Central memory CD8-positive, alpha-beta T cell (primary cell): Measurements from ENCODE around the gene CACNA1H.
"Not testable (repeated sequence)": the region's sequence is repeated elsewhere in the genome, so short reads cannot be mapped to it uniquely, and the experiment has no call there.

Experiments
- ATAC-seq: fragments of 150-1000 bp; cut with Tn5 transposase; replicated peaks from 2 replicates; pipeline ENCODE4 v1.10.0; 2022; ENCODE audit warnings: mild to moderate bottlenecking, moderate FRiP score, moderate number of reproducible peaks; ENCODE audit not compliant: poor library complexity, severe bottlenecking; ENCODE audit errors: extremely low read depth
- DNase-seq, 2 donors: peaks; one replicate each; pipeline ENCODE4 v3.0.0; 2021; ENCODE audit warnings: low spot score in 2 of 2
- H3K27ac Mint-ChIP-seq: one replicate; pipeline ENCODE4 v1.8.0; 2022; ENCODE audit warnings: low read depth, mild to moderate bottlenecking, moderate library complexity, mixed read lengths
- H3K27me3 Mint-ChIP-seq: one replicate; pipeline ENCODE4 v1.8.0; 2022; ENCODE audit warnings: mixed read lengths
- H3K36me3 Mint-ChIP-seq: one replicate; pipeline ENCODE4 v1.8.0; 2022; ENCODE audit warnings: mild to moderate bottlenecking, moderate library complexity, mixed read lengths; ENCODE audit not compliant: insufficient read depth
- H3K4me1 Mint-ChIP-seq: one replicate; pipeline ENCODE4 v1.8.0; 2022; ENCODE audit warnings: mixed read lengths
- H3K4me3 Mint-ChIP-seq: one replicate; pipeline ENCODE4 v1.8.0; 2022; ENCODE audit warnings: mild to moderate bottlenecking, moderate library complexity, mixed read lengths
- H3K9me3 Mint-ChIP-seq: one replicate; pipeline ENCODE4 v1.8.0; 2022; ENCODE audit warnings: mixed read lengths

CACNA1H gene

GRCh38 chr16:1192384-1193073 lies 39.6 kb downstream of the CACNA1H start:
- no peaks in the 10 kb centered on the region for H3K4me1 Mint-ChIP-seq
- no peaks in the 10 kb centered on the region for H3K27me3 Mint-ChIP-seq
- ATAC-seq = no peak
- no peak for DNase-seq
- H3K27ac Mint-ChIP-seq = no peak overlapping the region
- no peaks in the 10 kb centered on the region for H3K9me3 Mint-ChIP-seq
- H3K4me3 Mint-ChIP-seq = no peak overlapping the region
- H3K36me3 Mint-ChIP-seq = no peaks in the 10 kb centered on the region

GRCh38 chr16:1193143-1193824 lies 40.4 kb downstream of the CACNA1H start:
- H3K9me3 Mint-ChIP-seq = no peaks in the 10 kb centered on the region
- H3K4me1 Mint-ChIP-seq = no peaks in the 10 kb centered on the region
- DNase-seq = no peak
- ATAC-seq = no peak
- H3K27ac Mint-ChIP-seq = no peak overlapping the region
- no peaks in the 10 kb centered on the region for H3K27me3 Mint-ChIP-seq
- no peak overlapping the region for H3K4me3 Mint-ChIP-seq
- no peaks in the 10 kb centered on the region for H3K36me3 Mint-ChIP-seq

- Mint-ChIP-seq H3K9me3 (no peaks in the 10 kb centered on the region), H3K27ac (no peak overlapping the region), H3K4me1 (no peaks in the 10 kb centered on the region), H3K36me3 (no peaks in the 10 kb centered on the region), H3K4me3 (no peak overlapping the region), H3K27me3 (no peaks in the 10 kb centered on the region)
- DNase-seq (no peak), ATAC-seq (no peak)
Measured at GRCh38 chr16:1193825-1194581, 41.1 kb downstream of the CACNA1H start.

- H3K4me1 Mint-ChIP-seq = peaks cover 2% of the 10 kb centered on the region
- H3K36me3 Mint-ChIP-seq = peaks cover 2% of the 10 kb centered on the region
- H3K27me3 Mint-ChIP-seq = no peaks in the 10 kb centered on the region
- no peak overlapping the region for H3K27ac Mint-ChIP-seq
- DNase-seq (no peak), ATAC-seq (no peak)
- peaks cover 3% of the 10 kb centered on the region for H3K9me3 Mint-ChIP-seq
- H3K4me3 Mint-ChIP-seq = no peak overlapping the region
Measured at GRCh38 chr16:1194665-1195392, 41.9 kb downstream of the CACNA1H start.

GRCh38 chr16:1195393-1195666 lies 42.4 kb downstream of the CACNA1H start:
- DNase-seq (no peak), ATAC-seq (no peak)
- Mint-ChIP-seq H3K36me3 (peaks cover 2% of the 10 kb centered on the region), H3K4me1 (peaks cover 5% of the 10 kb centered on the region), H3K27ac (no peak overlapping the region), H3K4me3 (no peak overlapping the region), H3K27me3 (no peaks in the 10 kb centered on the region), H3K9me3 (peaks cover 5% of the 10 kb centered on the region)

GRCh38 chr16:1196494-1196893 lies 43.6 kb downstream of the CACNA1H start:
- H3K4me3 Mint-ChIP-seq = no peak overlapping the region
- H3K9me3 Mint-ChIP-seq = peaks cover 5% of the 10 kb centered on the region
- no peak overlapping the region for H3K27ac Mint-ChIP-seq
- no peak for DNase-seq
- peaks cover 5% of the 10 kb centered on the region for H3K4me1 Mint-ChIP-seq
- H3K36me3 Mint-ChIP-seq = peaks cover 2% of the 10 kb centered on the region
- no peaks in the 10 kb centered on the region for H3K27me3 Mint-ChIP-seq
- no peak for ATAC-seq

GRCh38 chr16:1197237-1197866 lies 44.4 kb downstream of the CACNA1H start:
- DNase-seq = no peak
- Mint-ChIP-seq H3K9me3 (peaks cover 5% of the 10 kb centered on the region), H3K4me1 (peaks cover 5% of the 10 kb centered on the region), H3K27me3 (no peaks in the 10 kb centered on the region), H3K4me3 (no peak overlapping the region), H3K36me3 (peaks cover 2% of the 10 kb centered on the region), H3K27ac (no peak overlapping the region)
- no peak for ATAC-seq

- H3K27ac Mint-ChIP-seq = no peak overlapping the region
- peaks cover 2% of the 10 kb centered on the region for H3K36me3 Mint-ChIP-seq
- ATAC-seq (no peak), DNase-seq (no peak)
- peaks cover 5% of the 10 kb centered on the region for H3K4me1 Mint-ChIP-seq
- H3K27me3 Mint-ChIP-seq = no peaks in the 10 kb centered on the region
- H3K9me3 Mint-ChIP-seq = peaks cover 5% of the 10 kb centered on the region
- no peak overlapping the region for H3K4me3 Mint-ChIP-seq
Measured at GRCh38 chr16:1198194-1198593, 45.3 kb downstream of the CACNA1H start.

- H3K4me1 Mint-ChIP-seq, H3K36me3 Mint-ChIP-seq, ATAC-seq, H3K9me3 Mint-ChIP-seq, H3K27me3 Mint-ChIP-seq, DNase-seq, H3K27ac Mint-ChIP-seq, H3K4me3 Mint-ChIP-seq: not testable (repeated sequence)
Measured at GRCh38 chr16:1198671-1199346, 45.9 kb downstream of the CACNA1H start.

- H3K27ac Mint-ChIP-seq = no peak overlapping the region
- peaks cover 5% of the 10 kb centered on the region for H3K9me3 Mint-ChIP-seq
- ATAC-seq (no peak), DNase-seq (no peak)
- H3K4me3 Mint-ChIP-seq = no peak overlapping the region
- peaks cover 5% of the 10 kb centered on the region for H3K4me1 Mint-ChIP-seq
- peaks cover 2% of the 10 kb centered on the region for H3K36me3 Mint-ChIP-seq
- no peaks in the 10 kb centered on the region for H3K27me3 Mint-ChIP-seq
Measured at GRCh38 chr16:1199347-1200013, 46.6 kb downstream of the CACNA1H start.

- Mint-ChIP-seq H3K36me3 (peaks cover 2% of the 10 kb centered on the region), H3K27me3 (no peaks in the 10 kb centered on the region), H3K4me3 (no peak overlapping the region), H3K4me1 (peaks cover 5% of the 10 kb centered on the region), H3K27ac (no peak overlapping the region), H3K9me3 (peaks cover 5% of the 10 kb centered on the region)
- ATAC-seq (no peak), DNase-seq (no peak)
Measured at GRCh38 chr16:1200014-1200627, 47.2 kb downstream of the CACNA1H start.
